B cell (primary cell): ENCODE data around the gene REL.

Source experiments
- EZH2 ChIP-seq: IDR thresholded peaks from 2 replicates; pipeline ENCODE4 v1.6.1; 2012; ENCODE audit warnings: borderline replicate concordance, low read depth, mild to moderate bottlenecking, moderate library complexity, low read length; ENCODE audit not compliant: insufficient read depth, poor library complexity, severe bottlenecking
- TF ChIP-seq, protein P1 (sequence below): fragments of 200-600 bp; IDR thresholded peaks from one replicate; pipeline ENCODE4 v1.8.0; 2022; ENCODE audit warnings: antibody characterized with exemption, mild to moderate bottlenecking

DNA sequence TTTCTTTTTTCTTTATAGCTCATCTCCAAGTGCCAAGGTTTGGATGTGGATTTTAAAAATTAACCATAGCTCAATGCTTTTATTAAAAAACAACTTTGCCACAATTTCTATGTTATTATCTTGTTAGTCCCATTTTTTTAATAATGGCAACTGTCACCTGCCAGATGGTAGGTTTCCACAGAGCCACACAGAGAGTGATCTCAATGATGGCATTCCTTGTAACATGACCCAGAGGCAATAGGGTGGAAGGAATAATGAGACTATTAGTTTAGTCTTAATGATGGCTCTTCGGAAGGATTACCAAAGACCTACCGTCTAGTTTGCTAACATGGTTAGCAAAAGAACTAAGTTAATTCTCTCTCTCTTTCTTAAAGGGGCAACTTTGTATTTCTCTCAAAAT lies 64.0 kb downstream of the REL start:
- TF ChIP-seq, protein P1, sequence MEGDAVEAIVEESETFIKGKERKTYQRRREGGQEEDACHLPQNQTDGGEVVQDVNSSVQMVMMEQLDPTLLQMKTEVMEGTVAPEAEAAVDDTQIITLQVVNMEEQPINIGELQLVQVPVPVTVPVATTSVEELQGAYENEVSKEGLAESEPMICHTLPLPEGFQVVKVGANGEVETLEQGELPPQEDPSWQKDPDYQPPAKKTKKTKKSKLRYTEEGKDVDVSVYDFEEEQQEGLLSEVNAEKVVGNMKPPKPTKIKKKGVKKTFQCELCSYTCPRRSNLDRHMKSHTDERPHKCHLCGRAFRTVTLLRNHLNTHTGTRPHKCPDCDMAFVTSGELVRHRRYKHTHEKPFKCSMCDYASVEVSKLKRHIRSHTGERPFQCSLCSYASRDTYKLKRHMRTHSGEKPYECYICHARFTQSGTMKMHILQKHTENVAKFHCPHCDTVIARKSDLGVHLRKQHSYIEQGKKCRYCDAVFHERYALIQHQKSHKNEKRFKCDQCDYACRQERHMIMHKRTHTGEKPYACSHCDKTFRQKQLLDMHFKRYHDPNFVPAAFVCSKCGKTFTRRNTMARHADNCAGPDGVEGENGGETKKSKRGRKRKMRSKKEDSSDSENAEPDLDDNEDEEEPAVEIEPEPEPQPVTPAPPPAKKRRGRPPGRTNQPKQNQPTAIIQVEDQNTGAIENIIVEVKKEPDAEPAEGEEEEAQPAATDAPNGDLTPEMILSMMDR, result no peak
- no peak for TF ChIP-seq EZH2
